B cell (primary cell): ENCODE measurements around the gene KCTD14. TPM values are rescaled to one million over a fixed set of nuclear protein-coding genes. Genes with fewer than 3 reads are reported as not detected.

Source experiments
- ATAC-seq: fragments of 200-7000 bp; cut with Tn5 transposase; one replicate; pipeline ENCODE4 v1.10.0; 2021; ENCODE audit warnings: low read depth, mild to moderate bottlenecking, moderate number of reproducible peaks, moderate library complexity
- CTCF ChIA-PET: fragments of 350-600 bp; sonication (Branson Sonifier 250); formaldehyde crosslinking; loops from one replicate; lab custom pipeline; 2021; ENCODE audit warnings: antibody characterized with exemption, inconsistent platforms; lab: Charles Lee
- POLR2A ChIA-PET: fragments of 350-600 bp; sonication (Branson Sonifier 250); formaldehyde crosslinking; loops from one replicate; lab custom pipeline; 2021; ENCODE audit warnings: antibody characterized with exemption; lab: Charles Lee
- DNase-seq: peaks from one replicate; pipeline ENCODE4 v3.0.0; 2013
- H2AFZ ChIP-seq: 2 replicates; pipeline ENCODE4 v1.6.1; 2012; ENCODE audit warnings: mild to moderate bottlenecking, low read depth, low read length; ENCODE audit not compliant: insufficient read depth, poor library complexity, severe bottlenecking
- H3K27ac ChIP-seq, 2 donors: 1 replicate in 1 of 2; 2 replicates in 1 of 2; pipeline ENCODE4 v1.5.1; 2012 to 2013; ENCODE audit warnings: low read length in 2 of 2, mild to moderate bottlenecking in 2 of 2, moderate library complexity in 1 of 2
- H3K27me3 ChIP-seq, 4 experiments: fragments of 200-600 bp in 1 of 4; sonication (generic) in 1 of 4; replicated peaks in 1 of 4; 1 replicate in 2 of 4; 2 replicates in 2 of 4; pipeline versions ENCODE4 v1.6.1 to v1.7.0; 2013 to 2016; ENCODE audit warnings: low read length in 3 of 4, mild to moderate bottlenecking in 2 of 4, mixed read lengths in 1 of 4, moderate library complexity in 1 of 4; ENCODE audit not compliant: insufficient read depth in 4 of 4, control insufficient read depth in 3 of 4; ENCODE audit errors: control extremely low read depth in 1 of 4
- H3K36me3 ChIP-seq, 2 experiments: replicated peaks in 1 of 2; 1 replicate in 1 of 2; 2 replicates in 1 of 2; pipeline versions ENCODE4 v1.6.1 to v1.7.1; 2013; ENCODE audit warnings: low read length in 1 of 2; ENCODE audit not compliant: insufficient read depth in 2 of 2, control insufficient read depth in 1 of 2; ENCODE audit errors: control extremely low read depth in 1 of 2, extremely low read depth in 1 of 2
- H3K4me1 ChIP-seq, 2 donors: fragments of 200-600 bp in 1 of 2; sonication (generic) in 1 of 2; 1 replicate in 1 of 2; 2 replicates in 1 of 2; pipeline versions ENCODE4 v1.5.1 to v1.6.1; 2013 to 2017; ENCODE audit warnings: low read length in 2 of 2; ENCODE audit not compliant: control insufficient read depth in 2 of 2, insufficient read depth in 2 of 2
- H3K4me2 ChIP-seq: replicated peaks from 2 replicates; pipeline ENCODE3; 2012; ENCODE audit warnings: mild to moderate bottlenecking, low read depth, low read length; ENCODE audit not compliant: poor library complexity, severe bottlenecking
- H3K4me3 ChIP-seq, 5 experiments: fragments of 200-600 bp in 1 of 5; sonication (generic) in 1 of 5; 1 replicate in 3 of 5; 2 replicates in 2 of 5; pipeline versions ENCODE4 v1.5.1 to v1.7.0; 2011 to 2016; ENCODE audit warnings: low read length in 4 of 5, mild to moderate bottlenecking in 4 of 5, low read depth in 2 of 5, control low read depth in 1 of 5, moderate library complexity in 1 of 5; ENCODE audit not compliant: insufficient read depth in 1 of 5; ENCODE audit errors: control extremely low read depth in 1 of 5, extremely low read depth in 1 of 5
- H3K79me2 ChIP-seq: fragments of 200-600 bp; sonication (generic); one replicate; pipeline ENCODE4 v1.6.0; 2016; ENCODE audit warnings: low read length; ENCODE audit not compliant: control insufficient read depth, insufficient read depth
- H3K9ac ChIP-seq: fragments of 200-600 bp; sonication (generic); 2 replicates; pipeline ENCODE4 v1.6.1; 2017; ENCODE audit warnings: mild to moderate bottlenecking, low read length, moderate library complexity
- H3K9me3 ChIP-seq, 3 donors: one replicate each; pipeline versions ENCODE4 v1.6.1 to v1.7.1; 2013; ENCODE audit warnings: low read length in 2 of 3; ENCODE audit not compliant: control insufficient read depth in 2 of 3, insufficient read depth in 1 of 3; ENCODE audit errors: control extremely low read depth in 1 of 3
- H4K20me1 ChIP-seq: 2 replicates; pipeline ENCODE4 v1.6.0; 2012; ENCODE audit warnings: mild to moderate bottlenecking, low read length; ENCODE audit not compliant: insufficient read depth, control insufficient read depth, poor library complexity, severe bottlenecking
- H3K27ac Mint-ChIP-seq: one replicate; pipeline ENCODE4 v1.8.0; 2021; ENCODE audit warnings: mixed read lengths
- H3K27me3 Mint-ChIP-seq: one replicate; pipeline ENCODE4 v1.8.0; 2021; ENCODE audit warnings: mixed read lengths
- H3K4me1 Mint-ChIP-seq: one replicate; pipeline ENCODE4 v1.8.0; 2021; ENCODE audit warnings: mixed read lengths
- H3K4me3 Mint-ChIP-seq: one replicate; pipeline ENCODE4 v1.8.0; 2021; ENCODE audit warnings: mixed read lengths
- H3K9me3 Mint-ChIP-seq: one replicate; pipeline ENCODE4 v1.8.0; 2022; ENCODE audit warnings: mixed read lengths; ENCODE audit not compliant: insufficient read depth
- EZH2 ChIP-seq: IDR thresholded peaks from 2 replicates; pipeline ENCODE4 v1.6.1; 2012; ENCODE audit warnings: borderline replicate concordance, low read depth, mild to moderate bottlenecking, moderate library complexity, low read length; ENCODE audit not compliant: insufficient read depth, poor library complexity, severe bottlenecking
- WGBS: methylation state at CpG from one replicate; pipeline ENCODE4 v1.1.5; 2013; ENCODE audit warnings: missing lambda C conversion rate; ENCODE audit not compliant: insufficient coverage; 5-methylcytosine and 5-hydroxymethylcytosine counted together
- intact Hi-C: fragments of 100-400 bp; cut with micrococcal nuclease; formaldehyde crosslinking; loops from one replicate; pipeline ENCODE4 v1.10.0; 2022
- polyA plus RNA-seq: library from polyadenylated mRNA; depleted of rRNA; stranded (reverse); fragments of >200 nt; gene quantifications from 2 replicates; pipeline ENCODE4 v1.2.3, GENCODE V29; 2012
- total RNA-seq, 2 donors: library from RNA; stranded (reverse); fragments of 120-200 nt in 1 of 2; gene quantifications; 1 replicate in 1 of 2; 2 replicates in 1 of 2; pipeline versions ENCODE4 v1.2.3 to v1.2.4, GENCODE V29; 2013 to 2022
- TF ChIP-seq, protein P1 (sequence below): fragments of 200-600 bp; IDR thresholded peaks from one replicate; pipeline ENCODE4 v1.8.0; 2022; ENCODE audit warnings: antibody characterized with exemption, mild to moderate bottlenecking

The KCTD14 gene
- total and polyA plus RNA-seq, 2 donors (not counting 1 experiment from before 2014, with no cell fraction given): 0.18 TPM; not detected in 1

DNA sequence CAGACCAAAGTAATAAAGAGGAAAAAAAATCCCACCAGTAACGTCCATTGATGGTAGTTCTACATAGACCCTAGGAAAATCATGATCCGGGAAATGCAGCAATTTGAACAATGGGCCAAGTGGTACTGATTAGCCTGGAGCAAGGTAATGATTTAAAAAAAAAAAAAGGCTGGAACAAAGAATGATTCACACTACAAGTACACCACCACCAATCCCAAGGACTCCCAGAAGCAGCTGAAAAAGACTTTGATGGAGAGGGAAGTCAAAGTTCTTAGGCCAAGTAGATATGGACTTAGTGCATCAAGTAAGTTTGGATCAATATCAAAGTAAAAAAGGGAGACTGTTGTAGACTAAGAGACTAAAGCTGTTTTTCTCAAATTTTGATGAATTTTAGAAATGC, 11.8 kb downstream of the KCTD14 start:
- no peak for ATAC-seq
- Mint-ChIP-seq H3K4me1 (no peaks in the 10 kb centered on the region), H3K27ac (no peak overlapping the region), H3K9me3 (no peaks in the 10 kb centered on the region), H3K27me3 (peaks cover 4% of the 10 kb centered on the region), H3K4me3 (no peak overlapping the region)
- TF ChIP-seq, protein P1, sequence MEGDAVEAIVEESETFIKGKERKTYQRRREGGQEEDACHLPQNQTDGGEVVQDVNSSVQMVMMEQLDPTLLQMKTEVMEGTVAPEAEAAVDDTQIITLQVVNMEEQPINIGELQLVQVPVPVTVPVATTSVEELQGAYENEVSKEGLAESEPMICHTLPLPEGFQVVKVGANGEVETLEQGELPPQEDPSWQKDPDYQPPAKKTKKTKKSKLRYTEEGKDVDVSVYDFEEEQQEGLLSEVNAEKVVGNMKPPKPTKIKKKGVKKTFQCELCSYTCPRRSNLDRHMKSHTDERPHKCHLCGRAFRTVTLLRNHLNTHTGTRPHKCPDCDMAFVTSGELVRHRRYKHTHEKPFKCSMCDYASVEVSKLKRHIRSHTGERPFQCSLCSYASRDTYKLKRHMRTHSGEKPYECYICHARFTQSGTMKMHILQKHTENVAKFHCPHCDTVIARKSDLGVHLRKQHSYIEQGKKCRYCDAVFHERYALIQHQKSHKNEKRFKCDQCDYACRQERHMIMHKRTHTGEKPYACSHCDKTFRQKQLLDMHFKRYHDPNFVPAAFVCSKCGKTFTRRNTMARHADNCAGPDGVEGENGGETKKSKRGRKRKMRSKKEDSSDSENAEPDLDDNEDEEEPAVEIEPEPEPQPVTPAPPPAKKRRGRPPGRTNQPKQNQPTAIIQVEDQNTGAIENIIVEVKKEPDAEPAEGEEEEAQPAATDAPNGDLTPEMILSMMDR: no peak
- no peak for TF ChIP-seq EZH2
- DNase-seq: no peak
- H3K9ac ChIP-seq: no peak overlapping the region
- H3K4me1 ChIP-seq: no peaks in the 10 kb centered on the region
- CTCF ChIA-PET: no interaction called here
- no peaks in the 10 kb centered on the region for H4K20me1 ChIP-seq
- no peak overlapping the region for H2AFZ ChIP-seq
- H3K79me2 ChIP-seq: no peaks in the 10 kb centered on the region
- no peaks in the 10 kb centered on the region for H3K27me3 ChIP-seq
- no peaks in the 10 kb centered on the region for H3K9me3 ChIP-seq
- H3K4me2 ChIP-seq: no peak overlapping the region
- POLR2A ChIA-PET: no interaction called here
- intact Hi-C loops: no loop called here
- no CpG with 5 or more reads among the region's 2 CpGs for WGBS
- H3K27ac ChIP-seq: no peak overlapping the region
- no peaks in the 10 kb centered on the region for H3K36me3 ChIP-seq
- H3K4me3 ChIP-seq: no peak overlapping the region

DNA sequence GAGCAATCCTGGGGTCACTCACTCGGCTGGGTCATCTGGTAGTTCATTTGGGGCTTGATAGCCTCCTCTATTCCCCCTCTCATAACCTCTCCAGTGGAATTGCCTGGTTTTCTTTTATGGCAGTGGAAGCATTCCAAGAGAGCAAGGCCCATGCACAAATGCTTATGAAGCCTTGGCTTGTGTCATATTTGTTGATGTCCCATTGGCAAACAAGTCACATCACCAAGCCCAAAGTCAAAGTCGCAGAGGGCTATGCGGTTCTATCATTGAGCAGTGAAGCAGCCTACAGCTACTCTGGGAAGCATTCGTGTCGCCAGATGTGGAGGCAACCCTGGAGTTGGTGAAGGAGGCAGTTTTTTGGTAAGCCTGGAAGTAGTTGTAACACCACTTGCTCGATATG, 12.3 kb downstream of the KCTD14 start:
- Histone ChIP-seq H3K4me2 (no peak overlapping the region), H3K36me3 (no peaks in the 10 kb centered on the region)

More for the DNA sequence above, 12.3 kb downstream of the KCTD14 start:
- DNase-seq (no peak), ATAC-seq (no peak)
- no peaks in the 10 kb centered on the region for H3K27me3 ChIP-seq
- no peaks in the 10 kb centered on the region for H4K20me1 ChIP-seq
- no peaks in the 10 kb centered on the region for H3K9me3 ChIP-seq
- no peak overlapping the region for H3K4me3 Mint-ChIP-seq
- no peak overlapping the region for H3K27ac ChIP-seq
- WGBS: 77% methylated on average over 2 of the region's 6 CpGs
- no peak overlapping the region for H3K4me3 ChIP-seq
- H3K4me1 Mint-ChIP-seq: no peaks in the 10 kb centered on the region
- ChIA-PET CTCF (no interaction called here), POLR2A (no interaction called here)
- TF ChIP-seq, protein P1: no peak
- no peak for TF ChIP-seq EZH2
- H2AFZ ChIP-seq: no peak overlapping the region
- H3K27ac Mint-ChIP-seq: no peak overlapping the region
- peaks cover 4% of the 10 kb centered on the region for H3K27me3 Mint-ChIP-seq
- H3K4me1 ChIP-seq: no peaks in the 10 kb centered on the region
- intact Hi-C loops: no loop called here
- no peaks in the 10 kb centered on the region for H3K9me3 Mint-ChIP-seq
- H3K9ac ChIP-seq: no peak overlapping the region
- H3K79me2 ChIP-seq: no peaks in the 10 kb centered on the region
